Activated T-cell treated with anti-CD3 and anti-CD28 coated beads, Interleukin-2, amount 50 U/mL, for 4 hours (primary cell): Measurements from ENCODE around the gene ACTG2. TPM values are rescaled to one million over a fixed set of nuclear protein-coding genes. Genes with fewer than 3 reads are reported as not detected.

Experiments used
- ATAC-seq, 2 donors: fragments of 200-7000 bp; cut with Tn5 transposase; one replicate each; pipeline ENCODE4 v1.10.0; 2021
- DNase-seq: peaks from one replicate; pipeline ENCODE4 v3.0.0-alpha.2; 2020
- H3K27me3 Mint-ChIP-seq: one replicate; pipeline ENCODE4 v1.8.0; 2021; ENCODE audit warnings: low read depth, mixed read lengths
- H3K36me3 Mint-ChIP-seq: one replicate; pipeline ENCODE4 v1.8.0; 2022; ENCODE audit warnings: mixed read lengths; ENCODE audit not compliant: insufficient read depth
- H3K4me1 Mint-ChIP-seq: one replicate; pipeline ENCODE4 v1.8.0; 2021; ENCODE audit warnings: low read depth, mixed read lengths
- H3K4me3 Mint-ChIP-seq: one replicate; pipeline ENCODE4 v1.8.0; 2021; ENCODE audit warnings: mild to moderate bottlenecking, moderate library complexity, mixed read lengths
- H3K9me3 Mint-ChIP-seq: one replicate; pipeline ENCODE4 v1.8.0; 2021; ENCODE audit warnings: mixed read lengths
- total RNA-seq, 3 donors: library from RNA; stranded (reverse); gene quantifications; one replicate each; pipeline ENCODE4 v1.2.1, GENCODE V29; 2021

Gene ACTG2
- total RNA-seq, 3 donors from 2014 or later, result 0.52 to 0.89 (median 0.63) TPM

GRCh38 chr2:73947412-73948018 lies 54.7 kb downstream of the ACTG2 start:
- DNase-seq (no peak), ATAC-seq (no peak)
- H3K4me1 Mint-ChIP-seq, result peaks cover 88% of the 10 kb centered on the region
- H3K27me3 Mint-ChIP-seq, result no peaks in the 10 kb centered on the region
- peaks cover 53% of the 10 kb centered on the region for H3K36me3 Mint-ChIP-seq
- no peak overlapping the region for H3K4me3 Mint-ChIP-seq
- H3K9me3 Mint-ChIP-seq, result no peaks in the 10 kb centered on the region

GRCh38 chr2:73949802-73950201 lies 57.0 kb downstream of the ACTG2 start:
- Mint-ChIP-seq H3K27me3 (no peaks in the 10 kb centered on the region), H3K4me1 (peaks cover 76% of the 10 kb centered on the region), H3K36me3 (peaks cover 55% of the 10 kb centered on the region), H3K4me3 (no peak overlapping the region), H3K9me3 (no peaks in the 10 kb centered on the region)
- DNase-seq (no peak), ATAC-seq (no peak)

GRCh38 chr2:73952499-73953446 lies 60.0 kb downstream of the ACTG2 start:
- Mint-ChIP-seq H3K9me3 (no peaks in the 10 kb centered on the region), H3K4me3 (no peak overlapping the region), H3K36me3 (peaks cover 59% of the 10 kb centered on the region), H3K4me1 (peaks cover 53% of the 10 kb centered on the region), H3K27me3 (no peaks in the 10 kb centered on the region)
- ATAC-seq, result no peak
- no peak for DNase-seq

- Mint-ChIP-seq H3K27me3 (no peaks in the 10 kb centered on the region), H3K36me3 (peaks cover 62% of the 10 kb centered on the region), H3K4me3 (no peak overlapping the region), H3K4me1 (peaks cover 23% of the 10 kb centered on the region), H3K9me3 (no peaks in the 10 kb centered on the region)
- no peak for DNase-seq
- ATAC-seq, result no peak
These were observed 63.5 kb downstream of the ACTG2 start for GRCh38 chr2:73956218-73956865.

GRCh38 chr2:73961274-73961673 lies 68.5 kb downstream of the ACTG2 start:
- Mint-ChIP-seq H3K27me3 (no peaks in the 10 kb centered on the region), H3K4me3 (no peak overlapping the region), H3K36me3 (peaks cover 36% of the 10 kb centered on the region), H3K4me1 (peaks cover 34% of the 10 kb centered on the region), H3K9me3 (peaks cover 4% of the 10 kb centered on the region)
- no peak for DNase-seq
- no peak for ATAC-seq

- peaks cover 28% of the 10 kb centered on the region for H3K36me3 Mint-ChIP-seq
- ATAC-seq (no peak), DNase-seq (no peak)
- no peak overlapping the region for H3K4me3 Mint-ChIP-seq
- peaks cover 36% of the 10 kb centered on the region for H3K4me1 Mint-ChIP-seq
- H3K27me3 Mint-ChIP-seq, result no peaks in the 10 kb centered on the region
- peaks cover 4% of the 10 kb centered on the region for H3K9me3 Mint-ChIP-seq
These were observed 69.2 kb downstream of the ACTG2 start for GRCh38 chr2:73961823-73962615.

- Mint-ChIP-seq H3K9me3 (peaks cover 4% of the 10 kb centered on the region), H3K27me3 (no peaks in the 10 kb centered on the region), H3K4me3 (no peak overlapping the region), H3K4me1 (peaks cover 35% of the 10 kb centered on the region), H3K36me3 (peaks cover 26% of the 10 kb centered on the region)
- no peak for ATAC-seq
- DNase-seq, result no peak
These were observed 70.0 kb downstream of the ACTG2 start for GRCh38 chr2:73962798-73963197.

GRCh38 chr2:73963385-73964120 lies 70.7 kb downstream of the ACTG2 start:
- Mint-ChIP-seq H3K27me3 (no peaks in the 10 kb centered on the region), H3K9me3 (peaks cover 4% of the 10 kb centered on the region), H3K4me3 (peak overlapping the region; percentile 50), H3K36me3 (peaks cover 18% of the 10 kb centered on the region), H3K4me1 (peaks cover 37% of the 10 kb centered on the region)
- no peak for DNase-seq
- peak; percentile 98 for ATAC-seq

- peak; percentile 22 to 32 for ATAC-seq
- peak overlapping the region; percentile 50 for H3K4me3 Mint-ChIP-seq
- H3K9me3 Mint-ChIP-seq, result peaks cover 4% of the 10 kb centered on the region
These were observed 71.4 kb downstream of the ACTG2 start for GRCh38 chr2:73964223-73964622.

GRCh38 chr2:73965053-73965452 lies 72.2 kb downstream of the ACTG2 start:
- H3K36me3 Mint-ChIP-seq, result peaks cover 5% of the 10 kb centered on the region
- H3K4me3 Mint-ChIP-seq, result no peak overlapping the region
- no peak for ATAC-seq
- H3K4me1 Mint-ChIP-seq, result peaks cover 50% of the 10 kb centered on the region
- no peaks in the 10 kb centered on the region for H3K27me3 Mint-ChIP-seq
- DNase-seq, result no peak
- peaks cover 4% of the 10 kb centered on the region for H3K9me3 Mint-ChIP-seq

More at GRCh38 chr2:73964223-73964622, 71.4 kb downstream of the ACTG2 start:
- peaks cover 11% of the 10 kb centered on the region for H3K36me3 Mint-ChIP-seq
- peaks cover 42% of the 10 kb centered on the region for H3K4me1 Mint-ChIP-seq
- no peaks in the 10 kb centered on the region for H3K27me3 Mint-ChIP-seq
- DNase-seq, result no peak

GRCh38 chr2:73968357-73968937 lies 75.6 kb downstream of the ACTG2 start:
- no peak for DNase-seq
- ATAC-seq, result no peak
- H3K36me3 Mint-ChIP-seq, result no peaks in the 10 kb centered on the region
- no peaks in the 10 kb centered on the region for H3K9me3 Mint-ChIP-seq
- no peak overlapping the region for H3K4me3 Mint-ChIP-seq
- peaks cover 74% of the 10 kb centered on the region for H3K4me1 Mint-ChIP-seq
- H3K27me3 Mint-ChIP-seq, result no peaks in the 10 kb centered on the region

- DNase-seq (no peak), ATAC-seq (peak in 1 of 2 donors; percentile 29)
- Mint-ChIP-seq H3K9me3 (no peaks in the 10 kb centered on the region), H3K4me1 (peaks cover 66% of the 10 kb centered on the region), H3K4me3 (no peak overlapping the region), H3K36me3 (no peaks in the 10 kb centered on the region), H3K27me3 (no peaks in the 10 kb centered on the region)
These were observed 76.5 kb downstream of the ACTG2 start for GRCh38 chr2:73969356-73969755.
